Measurements from ENCODE around the gene RENBP. TPM values are rescaled to one million over a fixed set of nuclear protein-coding genes. Genes with fewer than 3 reads are reported as not detected.

RENBP gene
- polyA plus RNA-seq, 3 donors, result 2.7 to 125 (median 3.8) TPM

- TF ChIP-seq CTCF (IDR thresholded peaks at IDR 0.05), result no peak
- peak overlapping the region; percentile 66 for H3K9ac ChIP-seq (ENCODE audit: insufficient read depth, low read length, poor library complexity, severe bottlenecking)
- peaks cover 5 to 28% of the 10 kb centered on the region in 2 donors for H3K36me3 Mint-ChIP-seq
- DNase-seq, result no peak
- H3K4me1 Mint-ChIP-seq, result peaks cover 37% of the 10 kb centered on the region
- H3K27me3 Mint-ChIP-seq (ENCODE audit: low read depth in 3 of 3), result peaks cover 0 to 32% (median 0%) of the 10 kb centered on the region in 3 donors
- peaks cover 20 to 21% of the 10 kb centered on the region in 2 donors for H3K36me3 ChIP-seq (replicated peaks in 1 of 2; ENCODE audit: control insufficient read depth in 1 of 2, insufficient read depth in 2 of 2, low read length in 2 of 2)
- peaks cover 68% of the 10 kb centered on the region for H3K79me2 ChIP-seq (ENCODE audit: insufficient read depth, low read length)
- H3K4me1 ChIP-seq (ENCODE audit: control insufficient read depth in 1 of 2, insufficient read depth in 2 of 2, low read length in 2 of 2), result peaks cover 59 to 89% of the 10 kb centered on the region in 2 donors
- WGBS (ENCODE audit: insufficient coverage), result 0% methylated on average over 1 of the region's 4 CpGs
- no peaks in the 10 kb centered on the region for H3K9me3 ChIP-seq (replicated peaks in 1 of 2; ENCODE audit: control insufficient read depth in 1 of 2, insufficient read depth in 1 of 2, low read length in 2 of 2)
- H3K27me3 ChIP-seq (ENCODE audit: control insufficient read depth in 2 of 2, insufficient read depth in 2 of 2, low read length in 2 of 2), result no peaks in the 10 kb centered on the region
- H3K4me2 ChIP-seq (replicated peaks; ENCODE audit: extremely low read depth, low read length, poor library complexity, severe bottlenecking), result peak overlapping the region; percentile 97
- peaks cover 0 to 17% (median 6%) of the 10 kb centered on the region in 7 donors for H3K9me3 Mint-ChIP-seq
- intact Hi-C loops (cut with micrococcal nuclease), result loop anchor here (5.0 to 10.0 kb wide), 4 partner anchors 131 to 203 kb away; partner anchors contain the start of genes IDH3G (in 2 of the 2), SSR4 (in 2 of the 2), ABCD1 (in 1 of the 2) and BCAP31 (in 1 of the 2)
- H2AFZ ChIP-seq (ENCODE audit: insufficient read depth, low read depth, low read length, poor library complexity, severe bottlenecking), result peak overlapping the region; percentile 43
- H3K4me3 ChIP-seq (replicated peaks in 1 of 3; ENCODE audit: low read depth in 2 of 3, low read length in 3 of 3), result peak overlapping the region; percentile 38 to 89 (median 86)
- H3K4me3 Mint-ChIP-seq, result peak overlapping the region; percentile 86 to 95
- peaks cover 92% of the 10 kb centered on the region for H4K20me1 ChIP-seq (ENCODE audit: insufficient read depth, low read length)
- peak overlapping the region; percentile 77 to 81 for H3K27ac ChIP-seq (ENCODE audit: low read depth in 1 of 2, low read length in 2 of 2)
- peak overlapping the region in 6 of 7 donors; percentile 87 to 97 (median 94) for H3K27ac Mint-ChIP-seq
Measured at GRCh38 chrX:153925387-153925738, 19.1 kb downstream of the RENBP start.

GRCh38 chrX:153924149-153924861 lies 20.1 kb downstream of the RENBP start:
- Mint-ChIP-seq H3K4me3 (peak overlapping the region; percentile 86 to 95), H3K9me3 (peaks cover 0 to 17% (median 6%) of the 10 kb centered on the region in 7 donors), H3K36me3 (peaks cover 10 to 26% of the 10 kb centered on the region in 2 donors), H3K27me3 (ENCODE audit: low read depth in 3 of 3) (peaks cover 0 to 34% (median 0%) of the 10 kb centered on the region in 3 donors), H3K4me1 (peaks cover 35% of the 10 kb centered on the region), H3K27ac (peak overlapping the region; percentile 84 to 97 (median 90))
- Histone ChIP-seq H4K20me1 (ENCODE audit: insufficient read depth, low read length) (peaks cover 92% of the 10 kb centered on the region), H3K27ac (ENCODE audit: low read depth in 1 of 2, low read length in 2 of 2) (peak overlapping the region; percentile 50 to 81), H3K36me3 (replicated peaks in 1 of 2; ENCODE audit: control insufficient read depth in 1 of 2, insufficient read depth in 2 of 2, low read length in 2 of 2) (peaks cover 19 to 21% of the 10 kb centered on the region in 2 donors), H3K79me2 (ENCODE audit: insufficient read depth, low read length) (peaks cover 66% of the 10 kb centered on the region), H3K4me2 (replicated peaks; ENCODE audit: extremely low read depth, low read length, poor library complexity, severe bottlenecking) (peak overlapping the region; percentile 97), H3K4me1 (ENCODE audit: control insufficient read depth in 1 of 2, insufficient read depth in 2 of 2, low read length in 2 of 2) (peaks cover 49 to 78% of the 10 kb centered on the region in 2 donors), H3K9me3 (replicated peaks in 1 of 2; ENCODE audit: control insufficient read depth in 1 of 2, insufficient read depth in 1 of 2, low read length in 2 of 2) (no peaks in the 10 kb centered on the region), H3K27me3 (ENCODE audit: control insufficient read depth in 2 of 2, insufficient read depth in 2 of 2, low read length in 2 of 2) (no peaks in the 10 kb centered on the region), H2AFZ (ENCODE audit: insufficient read depth, low read depth, low read length, poor library complexity, severe bottlenecking) (peak overlapping the region; percentile 17), H3K9ac (ENCODE audit: insufficient read depth, low read length, poor library complexity, severe bottlenecking) (peak overlapping the region; percentile 66), H3K4me3 (replicated peaks in 1 of 3; ENCODE audit: low read depth in 2 of 3, low read length in 3 of 3) (peak overlapping the region; percentile 38 to 89 (median 86))
- TF ChIP-seq CTCF (IDR thresholded peaks at IDR 0.05), result peak; percentile 52
- intact Hi-C loops (cut with micrococcal nuclease), result loop anchor here (10.0 kb wide), 2 partner anchors 130 to 160 kb away; partner anchors contain the start of genes IDH3G (in 1 of the 2), PLXNB3 (in 1 of the 2) and SSR4 (in 1 of the 2)
- 0% methylated on average over 2 of the region's 14 CpGs for WGBS (ENCODE audit: insufficient coverage)
- DNase-seq, result peak; percentile 63 to 75 (median 64)

Measured in CD14-positive monocyte (primary cell).